NOMO-1 (cell line): ENCODE measurements around the gene ARMC12.

Experiments used
- DNase-seq, 2 experiments: peaks; one replicate each; lab custom pipeline; 2025; ENCODE audit not compliant: unreplicated experiment in 2 of 2; lab: John Stamatoyannopoulos, UW

The ARMC12 gene

GRCh38 chr6:35718375-35718736, 18.5 kb upstream of the ARMC12 start:
- no peak for DNase-seq

GRCh38 chr6:35718911-35719381, 17.9 kb upstream of the ARMC12 start:
- peak; percentile 43 to 49 for DNase-seq

GRCh38 chr6:35719404-35719829, 17.4 kb upstream of the ARMC12 start:
- no peak for DNase-seq

- peak; percentile 57 to 72 for DNase-seq
Observed at GRCh38 chr6:35719830-35720733, 16.8 kb upstream of the ARMC12 start.

GRCh38 chr6:35722121-35722761, 14.6 kb upstream of the ARMC12 start:
- DNase-seq = no peak

GRCh38 chr6:35723587-35723986, 13.2 kb upstream of the ARMC12 start:
- DNase-seq = no peak

- DNase-seq = no peak
Observed at GRCh38 chr6:35724059-35724458, 12.8 kb upstream of the ARMC12 start.

GRCh38 chr6:35724471-35724870, 12.4 kb upstream of the ARMC12 start:
- DNase-seq = no peak

- DNase-seq = no peak
Observed at GRCh38 chr6:35725081-35725708, 11.6 kb upstream of the ARMC12 start.

GRCh38 chr6:35725721-35726438, 11.0 kb upstream of the ARMC12 start:
- peak; percentile 19 to 25 for DNase-seq

- DNase-seq = peak in 1 of 2 experiments; percentile 55
Observed at GRCh38 chr6:35727231-35727934, 9.4 kb upstream of the ARMC12 start.

GRCh38 chr6:35727935-35728682, 8.7 kb upstream of the ARMC12 start:
- peak; percentile 93 to 94 for DNase-seq

- no peak for DNase-seq
Observed at GRCh38 chr6:35728683-35729678, 7.9 kb upstream of the ARMC12 start.

- DNase-seq = no peak
Observed at GRCh38 chr6:35729722-35730121, 7.1 kb upstream of the ARMC12 start.

- no peak for DNase-seq
Observed at GRCh38 chr6:35730745-35731413, 6.0 kb upstream of the ARMC12 start.

GRCh38 chr6:35731414-35731735, 5.5 kb upstream of the ARMC12 start:
- DNase-seq = peak; percentile 74 to 77

GRCh38 chr6:35731736-35732532, 4.9 kb upstream of the ARMC12 start:
- DNase-seq = peak; percentile 77
